Neural cell (in vitro differentiated cells): ENCODE measurements around the gene ZFYVE28.

Source experiments
- CTCF ChIP-seq: fragments of 450-650 bp; IDR thresholded peaks from 2 replicates; pipeline ENCODE4 v1.5.1; 2014; ENCODE audit warnings: antibody characterized with exemption, mild to moderate bottlenecking, moderate library complexity; ENCODE audit not compliant: poor library complexity, severe bottlenecking
- EP300 ChIP-seq: fragments of 450-650 bp; conservative IDR thresholded peaks from 2 replicates; pipeline ENCODE4 v1.6.1; 2014; ENCODE audit warnings: antibody characterized with exemption, mild to moderate bottlenecking, moderate library complexity; ENCODE audit not compliant: poor library complexity, severe bottlenecking
- EZH2 ChIP-seq: fragments of 200-600, 300-800 bp; shearing (Covaris generic), sonication (generic); IDR thresholded peaks from 2 replicates; pipeline ENCODE4 v1.6.1; 2014; ENCODE audit warnings: antibody characterized with exemption, low read length, borderline replicate concordance, mild to moderate bottlenecking; ENCODE audit not compliant: insufficient read depth, poor library complexity, severe bottlenecking
- MXI1 ChIP-seq: fragments of 450-650 bp; conservative IDR thresholded peaks from 2 replicates; pipeline ENCODE4 v1.6.1; 2014; ENCODE audit warnings: antibody characterized with exemption, mild to moderate bottlenecking; ENCODE audit not compliant: poor library complexity, severe bottlenecking
- POLR2AphosphoS5 ChIP-seq: IDR thresholded peaks from 2 replicates; pipeline ENCODE4 v1.6.1; 2012
- RAD21 ChIP-seq: fragments of 450-650 bp; conservative IDR thresholded peaks from 2 replicates; pipeline ENCODE4 v1.6.1; 2014; ENCODE audit warnings: antibody characterized with exemption, mild to moderate bottlenecking, moderate library complexity
- REST ChIP-seq: IDR thresholded peaks from 2 replicates; pipeline ENCODE4 v1.6.1; 2012; ENCODE audit warnings: borderline replicate concordance
- SMC3 ChIP-seq: fragments of 450-650 bp; conservative IDR thresholded peaks from 2 replicates; pipeline ENCODE4 v1.6.1; 2014; ENCODE audit warnings: antibody characterized with exemption, mild to moderate bottlenecking, moderate library complexity; ENCODE audit not compliant: poor library complexity
- TAF1 ChIP-seq: IDR thresholded peaks from 2 replicates; pipeline ENCODE4 v1.6.1; 2012; ENCODE audit warnings: low read depth

- TF ChIP-seq CTCF: no peak
- no peak for TF ChIP-seq POLR2AphosphoS5
- TF ChIP-seq SMC3: no peak
- no peak for TF ChIP-seq EZH2
- no peak for TF ChIP-seq TAF1
- no peak for TF ChIP-seq REST
- TF ChIP-seq EP300: no peak
- TF ChIP-seq RAD21: no peak
- TF ChIP-seq MXI1: no peak
Observed at GRCh38 chr4:2347190-2347589, 71.3 kb downstream of the ZFYVE28 start.
